IMR-90 (cell line): Measurements from ENCODE around the gene SF3B2. TPM values are rescaled to one million over a fixed set of nuclear protein-coding genes. Genes with fewer than 3 reads are reported as not detected.

Source experiments
- ATAC-seq: fragments of 200-7000 bp; cut with Tn5 transposase; 2 replicates; pipeline ENCODE4 v1.9.1; 2020; ENCODE audit warnings: low read depth, mild to moderate bottlenecking, moderate library complexity
- BruUV-seq: library from RNA; stranded (reverse); fragments of 400-500 nt; replicated peaks from 2 replicates; lab custom pipeline; 2021; lab: Mats Ljungman, UMichigan
- CTCF ChIA-PET: fragments of 300-600 bp; formaldehyde crosslinking; extraction: SDS; loops from one replicate; lab custom pipeline; 2021; ENCODE audit warnings: antibody characterized with exemption; lab: Yijun Ruan, JAX
- POLR2A ChIA-PET: fragments of 300-600 bp; sonication (Branson Sonifier 250); formaldehyde crosslinking; loops from one replicate; lab custom pipeline; 2022; ENCODE audit warnings: antibody characterized with exemption; ENCODE audit not compliant: unreplicated experiment; lab: Charles Lee
- DNase-seq: peaks from one replicate; pipeline ENCODE4 v3.0.0; 2013
- H2AFZ ChIP-seq: replicated peaks from 2 replicates; pipeline ENCODE3; 2013; ENCODE audit warnings: low read length, mild to moderate bottlenecking; ENCODE audit not compliant: poor library complexity
- H2AK5ac ChIP-seq: 2 replicates; pipeline ENCODE4 v1.6.1; 2013; ENCODE audit warnings: low read depth, low read length, inconsistent platforms
- H2AK9ac ChIP-seq: replicated peaks from 2 replicates; pipeline ENCODE3; 2013; ENCODE audit warnings: mild to moderate bottlenecking, low read depth, low read length, moderate library complexity; ENCODE audit not compliant: poor library complexity
- H2BK120ac ChIP-seq: 2 replicates; pipeline ENCODE4 v1.6.1; 2013; ENCODE audit warnings: low read depth, low read length, inconsistent platforms
- H2BK15ac ChIP-seq: 3 replicates; pipeline ENCODE4 v1.6.1; 2013; ENCODE audit warnings: low read depth, low read length, inconsistent platforms
- H2BK20ac ChIP-seq: 2 replicates; pipeline ENCODE4 v1.6.1; 2013; ENCODE audit warnings: low read depth, mild to moderate bottlenecking, inconsistent platforms, low read length, moderate library complexity
- H2BK5ac ChIP-seq: 2 replicates; pipeline ENCODE4 v1.6.1; 2013; ENCODE audit warnings: mild to moderate bottlenecking, low read depth, low read length, inconsistent platforms; ENCODE audit not compliant: poor library complexity, severe bottlenecking
- H3K14ac ChIP-seq: replicated peaks from 2 replicates; pipeline ENCODE4 v1.6.1; 2013; ENCODE audit warnings: low read depth, low read length, inconsistent platforms
- H3K18ac ChIP-seq: 2 replicates; pipeline ENCODE4 v1.6.1; 2013; ENCODE audit warnings: low read depth, low read length, control low read depth
- H3K23ac ChIP-seq: 2 replicates; pipeline ENCODE4 v1.6.1; 2013; ENCODE audit warnings: low read depth, low read length, inconsistent platforms
- H3K27ac ChIP-seq: 2 replicates; pipeline ENCODE4 v1.5.1; 2013; ENCODE audit warnings: mild to moderate bottlenecking, control low read depth, low read length; ENCODE audit not compliant: insufficient read depth
- H3K27me3 ChIP-seq: 2 replicates; pipeline ENCODE4 v1.6.1; 2013; ENCODE audit warnings: low read length; ENCODE audit not compliant: control insufficient read depth, insufficient read depth
- H3K36me3 ChIP-seq: 2 replicates; pipeline ENCODE4 v1.6.1; 2013; ENCODE audit warnings: low read length, mixed read lengths; ENCODE audit not compliant: control insufficient read depth, insufficient read depth
- H3K4ac ChIP-seq: 2 replicates; pipeline ENCODE4 v1.6.1; 2013; ENCODE audit warnings: low read depth, low read length, inconsistent platforms
- H3K4me1 ChIP-seq: 2 replicates; pipeline ENCODE4 v1.6.1; 2013; ENCODE audit warnings: low read length, mixed read lengths; ENCODE audit not compliant: control insufficient read depth, insufficient read depth
- H3K4me2 ChIP-seq: 2 replicates; pipeline ENCODE4 v1.6.1; 2013; ENCODE audit warnings: low read depth, mild to moderate bottlenecking, control low read depth, low read length, moderate library complexity
- H3K4me3 ChIP-seq: 2 replicates; pipeline ENCODE4 v1.5.1; 2013; ENCODE audit warnings: low read depth, mild to moderate bottlenecking, control low read depth, low read length, moderate library complexity; ENCODE audit not compliant: insufficient read depth
- H3K56ac ChIP-seq: 2 replicates; pipeline ENCODE4 v1.6.1; 2013; ENCODE audit warnings: low read length, inconsistent platforms; ENCODE audit not compliant: insufficient read depth; ENCODE audit errors: extremely low read depth
- H3K79me1 ChIP-seq, 2 experiments: 2 replicates each; pipeline ENCODE4 v1.6.1; 2013; ENCODE audit warnings: low read length in 2 of 2, inconsistent platforms in 1 of 2, low read depth in 1 of 2
- H3K9ac ChIP-seq: 2 replicates; pipeline ENCODE4 v1.6.1; 2013; ENCODE audit warnings: low read depth, low read length, control low read depth
- H3K9me1 ChIP-seq: 2 replicates; pipeline ENCODE4 v1.6.1; 2013; ENCODE audit warnings: low read length, inconsistent platforms; ENCODE audit not compliant: insufficient read depth
- H3K9me3 ChIP-seq: 2 replicates; pipeline ENCODE4 v1.6.1; 2013; ENCODE audit warnings: low read length; ENCODE audit not compliant: control insufficient read depth, insufficient read depth
- H4K20me1 ChIP-seq: 2 replicates; pipeline ENCODE4 v1.6.1; 2013; ENCODE audit warnings: low read length, inconsistent platforms; ENCODE audit not compliant: insufficient read depth
- H4K5ac ChIP-seq: 2 replicates; pipeline ENCODE4 v1.6.1; 2013; ENCODE audit warnings: mild to moderate bottlenecking, low read depth, low read length, control low read depth
- H4K8ac ChIP-seq, 2 experiments: 2 replicates each; pipeline ENCODE4 v1.6.1; 2013; ENCODE audit warnings: low read depth in 2 of 2, low read length in 2 of 2, control low read depth in 1 of 2, inconsistent platforms in 1 of 2
- H4K91ac ChIP-seq: 2 replicates; pipeline ENCODE4 v1.6.1; 2013; ENCODE audit warnings: low read depth, low read length, inconsistent platforms; ENCODE audit not compliant: insufficient read depth
- BHLHE40 ChIP-seq: fragments of 150-350 bp; IDR thresholded peaks from 2 replicates; pipeline ENCODE4 v1.6.1; 2016; ENCODE audit warnings: mild to moderate bottlenecking, low read depth, low read length
- CEBPB ChIP-seq: IDR thresholded peaks from 2 replicates; pipeline ENCODE4 v1.6.1; 2012; ENCODE audit warnings: low read depth, low read length, improper control_type of control experiment
- CHD1 ChIP-seq: IDR thresholded peaks from 2 replicates; pipeline ENCODE4 v1.6.1; 2012; ENCODE audit warnings: low read depth, low read length, improper control_type of control experiment
- FOS ChIP-seq: fragments of 150-350 bp; IDR thresholded peaks from 2 replicates; pipeline ENCODE4 v1.6.1; 2016; ENCODE audit warnings: low read depth, low read length
- MAZ ChIP-seq: IDR thresholded peaks from 2 replicates; pipeline ENCODE4 v1.6.1; 2012; ENCODE audit warnings: low read depth, mild to moderate bottlenecking, low read length, improper control_type of control experiment, moderate library complexity, borderline replicate concordance
- MXI1 ChIP-seq: IDR thresholded peaks from 2 replicates; pipeline ENCODE4 v1.6.1; 2012; ENCODE audit warnings: low read depth, mild to moderate bottlenecking, low read length, moderate library complexity, borderline replicate concordance
- NFE2L2 ChIP-seq: fragments of 150-350 bp; IDR thresholded peaks from 2 replicates; pipeline ENCODE4 v1.6.1; 2016; ENCODE audit warnings: low read depth, mild to moderate bottlenecking, low read length
- POLR2A ChIP-seq: IDR thresholded peaks from 2 replicates; pipeline ENCODE4 v1.6.1; 2012; ENCODE audit warnings: mild to moderate bottlenecking, low read depth, low read length
- RCOR1 ChIP-seq: IDR thresholded peaks from 2 replicates; pipeline ENCODE4 v1.6.1; 2012; ENCODE audit warnings: mild to moderate bottlenecking, low read length, improper control_type of control experiment; ENCODE audit not compliant: insufficient replicate concordance
- RFX5 ChIP-seq: IDR thresholded peaks from 2 replicates; pipeline ENCODE4 v1.8.0; 2012; ENCODE audit warnings: low read depth, mild to moderate bottlenecking, low read length, moderate library complexity
- SMC3 ChIP-seq: fragments of 150-350 bp; IDR thresholded peaks from 2 replicates; pipeline ENCODE4 v1.6.1; 2016; ENCODE audit warnings: low read depth, mild to moderate bottlenecking, antibody characterized with exemption, low read length, moderate library complexity
- WGBS, 2 experiments: methylation state at CpG; one replicate each; pipeline versions ENCODE4 v1.1.5 to v1.1.7; 2013; ENCODE audit warnings: missing lambda C conversion rate in 2 of 2; ENCODE audit not compliant: insufficient read length in 1 of 2; ENCODE audit errors: extremely low coverage in 2 of 2; 5-methylcytosine and 5-hydroxymethylcytosine counted together
- dilution Hi-C: fragments of 300-500 bp; cut with HindIII; formaldehyde crosslinking; loops from one replicate; pipeline ENCODE4 v1.14.3; 2018; ENCODE audit warnings: low sequenced_read_pairs; ENCODE audit not compliant: unreplicated experiment
- in situ Hi-C: fragments of 300-500 bp; cut with MboI; formaldehyde crosslinking; loops from 3 replicates; pipeline ENCODE4 v1.14.3; 2019; ENCODE audit warnings: low sequenced_read_pairs, inconsistent platforms, mixed read lengths
- intact Hi-C: fragments of 100-400 bp; cut with micrococcal nuclease; formaldehyde crosslinking; loops from 2 replicates; pipeline ENCODE4 v1.10.0; 2022
- polyA plus RNA-seq, 3 experiments: library from polyadenylated mRNA; depleted of rRNA; stranded (reverse); fragments of >200 nt; gene quantifications; 2 replicates each; pipeline ENCODE4 v1.2.3, GENCODE V29; 2012; ENCODE audit warnings: low replicate concordance in 1 of 3
- total RNA-seq: library from RNA; depleted of rRNA; stranded (reverse); fragments of >200 nt; gene quantifications from 2 replicates; pipeline ENCODE4 v1.2.3, GENCODE V29; 2012
- TF ChIP-seq, protein P1 (sequence below): fragments of 150-350 bp; IDR thresholded peaks from 2 replicates; pipeline ENCODE4 v1.6.1; 2017; ENCODE audit warnings: mild to moderate bottlenecking, antibody characterized with exemption, low read length, low read depth
- TF ChIP-seq, protein P2 (sequence below): fragments of 150-350 bp; IDR thresholded peaks from 2 replicates; pipeline ENCODE4 v1.6.1; 2016; ENCODE audit warnings: low read depth, mild to moderate bottlenecking, low read length, moderate library complexity, borderline replicate concordance
- TF ChIP-seq, protein P3 (sequence below): conservative IDR thresholded peaks from 2 replicates; pipeline ENCODE4 v1.5.1; 2012; ENCODE audit warnings: mild to moderate bottlenecking, low read depth, low read length, improper control_type of control experiment

SF3B2 gene
- total and polyA plus RNA-seq, 2 of the 4 experiments (the other 2 are of a cell fraction), result 120 to 122 TPM

DNA sequence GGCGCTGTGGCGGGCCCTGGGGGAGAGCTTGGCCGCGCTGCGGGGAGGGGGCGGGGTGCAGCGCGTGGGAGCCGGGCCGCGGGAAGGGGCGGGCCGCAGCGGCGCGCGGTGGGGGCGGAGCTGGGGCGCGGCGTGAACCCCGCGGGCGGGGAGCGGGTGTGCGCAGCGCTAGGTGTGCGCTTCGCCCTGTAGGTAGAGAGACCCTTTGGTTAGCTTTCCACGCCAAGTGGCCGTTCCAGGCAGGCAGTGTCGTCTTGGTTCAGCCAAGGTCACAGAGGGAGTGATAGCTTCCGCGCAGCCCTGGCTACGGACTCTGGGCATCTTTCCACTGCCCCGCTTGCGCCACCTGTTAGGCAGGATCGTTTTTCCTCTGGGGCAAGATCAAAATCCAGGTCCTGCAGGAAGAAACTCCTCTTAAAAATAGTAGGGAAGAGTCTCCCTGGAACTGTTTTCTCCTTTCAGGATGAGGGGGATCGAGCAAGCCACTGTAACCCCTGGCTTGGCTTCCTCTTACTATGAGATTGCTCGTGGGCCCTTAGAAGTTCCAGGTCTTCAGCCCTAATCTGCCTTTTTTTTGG is 49.4 kb upstream of the SF3B2 start:
- in situ Hi-C loops (no loop called here), intact Hi-C loops (loop anchor here (2.0 kb wide), 1 partner anchor 42 kb away; no protein-coding TSS in a partner anchor), dilution Hi-C loops (no loop called here)
- Histone ChIP-seq H4K91ac (peak overlapping the region; percentile 69), H3K4me2 (peak overlapping the region; percentile 91), H3K27me3 (no peaks in the 10 kb centered on the region), H3K4me1 (no peaks in the 10 kb centered on the region), H3K4ac (peak overlapping the region; percentile 98), H3K9ac (peak overlapping the region; percentile 91), H2BK5ac (peak overlapping the region; percentile 88), H3K18ac (peak overlapping the region; percentile 78; the same call in 1 of the 2 replicates), H2BK20ac (no peak overlapping the region), H3K9me1 (0 out of 2 replicates have a peak, but pooled peaks cover 3% of the 10 kb centered on the region), H2AK9ac (peak overlapping the region; percentile 99), H3K14ac (peak overlapping the region; percentile 98), H3K9me3 (no peaks in the 10 kb centered on the region), H4K20me1 (peaks cover 11% of the 10 kb centered on the region), H3K4me3 (peak overlapping the region; percentile 71), H3K79me1 (peaks cover 36 to 55% of the 10 kb centered on the region in 2 experiments), H3K23ac (peak overlapping the region; percentile 96; the same call in 1 of the 2 replicates), H3K27ac (peak overlapping the region; percentile 96), H3K36me3 (peaks cover 31% of the 10 kb centered on the region), H4K8ac (peak overlapping the region; percentile 77 to 100), H2AFZ (peak overlapping the region; percentile 100), H2BK120ac (peak overlapping the region; percentile 96), H2AK5ac (peak overlapping the region; percentile 99), H2BK15ac (no peak overlapping the region), H4K5ac (peak overlapping the region; percentile 97), H3K56ac (peak overlapping the region; percentile 95)
- WGBS, 2 experiments, result 0% methylated on average over 7 of the region's 40 CpGs; no CpG with 5 or more reads in 1 of the 2 experiments
- peak; percentile 81 for ATAC-seq
- peak; percentile 48 for DNase-seq
- CTCF ChIA-PET, result interaction anchor here (1.3 kb wide), 1 partner anchor 43 kb away, joined by 5 read pairs; no protein-coding TSS in a partner anchor
- POLR2A ChIA-PET, result interaction anchor here (0.7 to 0.9 kb wide), 2 partner anchors 9 to 65 kb away, joined by 3 to 6 read pairs; partner anchors contain the start of gene CST6
- BruUV-seq, result no TSS peak
- TF ChIP-seq FOS (no peak), CEBPB (peak; percentile 44; the same call in 1 of the 2 replicates), MAZ (peak; percentile 66; the same call in 1 of the 2 replicates), CHD1 (0 out of 2 replicates have a peak, but pooled peaks have one; percentile 6), NFE2L2 (no peak), RFX5 (no peak), POLR2A (no peak), BHLHE40 (no peak), RCOR1 (no peak), SMC3 (no peak), MXI1 (peak; percentile 59; the same call in 1 of the 2 replicates)
- TF ChIP-seq, protein P1, sequence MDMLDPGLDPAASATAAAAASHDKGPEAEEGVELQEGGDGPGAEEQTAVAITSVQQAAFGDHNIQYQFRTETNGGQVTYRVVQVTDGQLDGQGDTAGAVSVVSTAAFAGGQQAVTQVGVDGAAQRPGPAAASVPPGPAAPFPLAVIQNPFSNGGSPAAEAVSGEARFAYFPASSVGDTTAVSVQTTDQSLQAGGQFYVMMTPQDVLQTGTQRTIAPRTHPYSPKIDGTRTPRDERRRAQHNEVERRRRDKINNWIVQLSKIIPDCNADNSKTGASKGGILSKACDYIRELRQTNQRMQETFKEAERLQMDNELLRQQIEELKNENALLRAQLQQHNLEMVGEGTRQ, result no peak
- TF ChIP-seq, protein P2, sequence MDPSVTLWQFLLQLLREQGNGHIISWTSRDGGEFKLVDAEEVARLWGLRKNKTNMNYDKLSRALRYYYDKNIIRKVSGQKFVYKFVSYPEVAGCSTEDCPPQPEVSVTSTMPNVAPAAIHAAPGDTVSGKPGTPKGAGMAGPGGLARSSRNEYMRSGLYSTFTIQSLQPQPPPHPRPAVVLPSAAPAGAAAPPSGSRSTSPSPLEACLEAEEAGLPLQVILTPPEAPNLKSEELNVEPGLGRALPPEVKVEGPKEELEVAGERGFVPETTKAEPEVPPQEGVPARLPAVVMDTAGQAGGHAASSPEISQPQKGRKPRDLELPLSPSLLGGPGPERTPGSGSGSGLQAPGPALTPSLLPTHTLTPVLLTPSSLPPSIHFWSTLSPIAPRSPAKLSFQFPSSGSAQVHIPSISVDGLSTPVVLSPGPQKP, result no peak
- TF ChIP-seq, protein P3, sequence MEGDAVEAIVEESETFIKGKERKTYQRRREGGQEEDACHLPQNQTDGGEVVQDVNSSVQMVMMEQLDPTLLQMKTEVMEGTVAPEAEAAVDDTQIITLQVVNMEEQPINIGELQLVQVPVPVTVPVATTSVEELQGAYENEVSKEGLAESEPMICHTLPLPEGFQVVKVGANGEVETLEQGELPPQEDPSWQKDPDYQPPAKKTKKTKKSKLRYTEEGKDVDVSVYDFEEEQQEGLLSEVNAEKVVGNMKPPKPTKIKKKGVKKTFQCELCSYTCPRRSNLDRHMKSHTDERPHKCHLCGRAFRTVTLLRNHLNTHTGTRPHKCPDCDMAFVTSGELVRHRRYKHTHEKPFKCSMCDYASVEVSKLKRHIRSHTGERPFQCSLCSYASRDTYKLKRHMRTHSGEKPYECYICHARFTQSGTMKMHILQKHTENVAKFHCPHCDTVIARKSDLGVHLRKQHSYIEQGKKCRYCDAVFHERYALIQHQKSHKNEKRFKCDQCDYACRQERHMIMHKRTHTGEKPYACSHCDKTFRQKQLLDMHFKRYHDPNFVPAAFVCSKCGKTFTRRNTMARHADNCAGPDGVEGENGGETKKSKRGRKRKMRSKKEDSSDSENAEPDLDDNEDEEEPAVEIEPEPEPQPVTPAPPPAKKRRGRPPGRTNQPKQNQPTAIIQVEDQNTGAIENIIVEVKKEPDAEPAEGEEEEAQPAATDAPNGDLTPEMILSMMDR, result peak; percentile 23; the same call in 1 of the 2 replicates
